IPS-15b (cell line): Measurements from ENCODE around the gene MARCHF3.
"Not testable (repeated sequence)": the region's sequence is repeated elsewhere in the genome, so short reads cannot be mapped to it uniquely, and the experiment has no call there.

Source experiments
- H3K27me3 ChIP-seq: one replicate; pipeline ENCODE4 v1.6.1; 2013; ENCODE audit warnings: low read length; ENCODE audit not compliant: control insufficient read depth, insufficient read depth
- H3K36me3 ChIP-seq: one replicate; pipeline ENCODE4 v1.6.1; 2013; ENCODE audit warnings: low read length; ENCODE audit not compliant: control insufficient read depth, insufficient read depth
- H3K4me1 ChIP-seq: one replicate; pipeline ENCODE4 v1.6.1; 2013; ENCODE audit warnings: mild to moderate bottlenecking, low read length; ENCODE audit not compliant: control insufficient read depth, insufficient read depth
- H3K4me3 ChIP-seq: one replicate; pipeline ENCODE4 v1.5.1; 2013; ENCODE audit warnings: low read depth, low read length
- H3K9ac ChIP-seq: one replicate; pipeline ENCODE4 v1.6.1; 2013; ENCODE audit warnings: low read depth, mild to moderate bottlenecking, low read length
- H3K9me3 ChIP-seq: one replicate; pipeline ENCODE4 v1.6.1; 2013; ENCODE audit warnings: mild to moderate bottlenecking, low read length; ENCODE audit not compliant: control insufficient read depth, insufficient read depth

The MARCHF3 gene

GRCh38 chr5:126920291-126920690, 110.1 kb downstream of the MARCHF3 start:
- H3K36me3 ChIP-seq, result no peaks in the 10 kb centered on the region
- no peak overlapping the region for H3K4me3 ChIP-seq
- peaks cover 13% of the 10 kb centered on the region for H3K4me1 ChIP-seq

GRCh38 chr5:126919566-126919965, 110.8 kb downstream of the MARCHF3 start:
- no peaks in the 10 kb centered on the region for H3K9me3 ChIP-seq
- no peaks in the 10 kb centered on the region for H3K27me3 ChIP-seq
- peaks cover 13% of the 10 kb centered on the region for H3K4me1 ChIP-seq
- no peak overlapping the region for H3K9ac ChIP-seq
- H3K4me3 ChIP-seq, result no peak overlapping the region
- H3K36me3 ChIP-seq, result no peaks in the 10 kb centered on the region

More at GRCh38 chr5:126920291-126920690, 110.1 kb downstream of the MARCHF3 start:
- Histone ChIP-seq H3K9me3 (no peaks in the 10 kb centered on the region), H3K9ac (no peak overlapping the region), H3K27me3 (no peaks in the 10 kb centered on the region)

- peaks cover 13% of the 10 kb centered on the region for H3K4me1 ChIP-seq
- no peak overlapping the region for H3K9ac ChIP-seq
- H3K9me3 ChIP-seq, result no peaks in the 10 kb centered on the region
- no peaks in the 10 kb centered on the region for H3K27me3 ChIP-seq
- H3K4me3 ChIP-seq, result no peak overlapping the region
- H3K36me3 ChIP-seq, result no peaks in the 10 kb centered on the region
Measured at GRCh38 chr5:126918615-126918957, 111.8 kb downstream of the MARCHF3 start.

- H3K27me3 ChIP-seq, result no peaks in the 10 kb centered on the region
- H3K9ac ChIP-seq, result no peak overlapping the region
- no peaks in the 10 kb centered on the region for H3K36me3 ChIP-seq
- H3K9me3 ChIP-seq, result no peaks in the 10 kb centered on the region
- H3K4me1 ChIP-seq, result peaks cover 14% of the 10 kb centered on the region
- no peak overlapping the region for H3K4me3 ChIP-seq
Measured at GRCh38 chr5:126917918-126918614, 112.3 kb downstream of the MARCHF3 start.

GRCh38 chr5:126915496-126915895, 114.9 kb downstream of the MARCHF3 start:
- H3K27me3 ChIP-seq, result no peaks in the 10 kb centered on the region
- no peaks in the 10 kb centered on the region for H3K36me3 ChIP-seq
- H3K4me3 ChIP-seq, result no peak overlapping the region
- no peaks in the 10 kb centered on the region for H3K9me3 ChIP-seq
- H3K4me1 ChIP-seq, result peaks cover 3% of the 10 kb centered on the region
- no peak overlapping the region for H3K9ac ChIP-seq

GRCh38 chr5:126914801-126915436, 115.4 kb downstream of the MARCHF3 start:
- H3K36me3 ChIP-seq, result peaks cover 6% of the 10 kb centered on the region
- peaks cover 3% of the 10 kb centered on the region for H3K9me3 ChIP-seq
- H3K4me3 ChIP-seq, result no peak overlapping the region
- H3K4me1 ChIP-seq, result peaks cover 3% of the 10 kb centered on the region
- no peaks in the 10 kb centered on the region for H3K27me3 ChIP-seq
- H3K9ac ChIP-seq, result no peak overlapping the region

GRCh38 chr5:126912616-126913200, 117.7 kb downstream of the MARCHF3 start:
- Histone ChIP-seq H3K9ac (no peak overlapping the region), H3K27me3 (no peaks in the 10 kb centered on the region), H3K4me3 (no peak overlapping the region), H3K36me3 (peaks cover 6% of the 10 kb centered on the region), H3K9me3 (peaks cover 9% of the 10 kb centered on the region), H3K4me1 (peaks cover 3% of the 10 kb centered on the region)

- peaks cover 9% of the 10 kb centered on the region for H3K9me3 ChIP-seq
- H3K9ac ChIP-seq, result no peak overlapping the region
- peaks cover 6% of the 10 kb centered on the region for H3K36me3 ChIP-seq
- H3K27me3 ChIP-seq, result no peaks in the 10 kb centered on the region
- no peak overlapping the region for H3K4me3 ChIP-seq
- H3K4me1 ChIP-seq, result peaks cover 3% of the 10 kb centered on the region
Measured at GRCh38 chr5:126911986-126912385, 118.4 kb downstream of the MARCHF3 start.

- H3K4me3 ChIP-seq, result no peak overlapping the region
- peaks cover 9% of the 10 kb centered on the region for H3K9me3 ChIP-seq
- peaks cover 3% of the 10 kb centered on the region for H3K4me1 ChIP-seq
- H3K36me3 ChIP-seq, result peaks cover 6% of the 10 kb centered on the region
- H3K9ac ChIP-seq, result no peak overlapping the region
- H3K27me3 ChIP-seq, result no peaks in the 10 kb centered on the region
Measured at GRCh38 chr5:126909856-126910255, 120.5 kb downstream of the MARCHF3 start.

GRCh38 chr5:126904407-126904806, 126.0 kb downstream of the MARCHF3 start:
- H3K36me3 ChIP-seq, H3K27me3 ChIP-seq, H3K4me1 ChIP-seq, H3K9ac ChIP-seq, H3K4me3 ChIP-seq, H3K9me3 ChIP-seq: not testable (repeated sequence)

GRCh38 chr5:126900796-126901195, 129.6 kb downstream of the MARCHF3 start:
- H3K36me3 ChIP-seq, result no peaks in the 10 kb centered on the region

GRCh38 chr5:126899476-126899875, 130.9 kb downstream of the MARCHF3 start:
- Histone ChIP-seq H3K9me3 (no peaks in the 10 kb centered on the region), H3K9ac (no peak overlapping the region), H3K36me3 (no peaks in the 10 kb centered on the region), H3K4me3 (no peak overlapping the region), H3K4me1 (peaks cover 6% of the 10 kb centered on the region), H3K27me3 (no peaks in the 10 kb centered on the region)

More at GRCh38 chr5:126900796-126901195, 129.6 kb downstream of the MARCHF3 start:
- Histone ChIP-seq H3K4me1 (peaks cover 6% of the 10 kb centered on the region), H3K4me3 (no peak overlapping the region), H3K27me3 (no peaks in the 10 kb centered on the region), H3K9me3 (no peaks in the 10 kb centered on the region), H3K9ac (no peak overlapping the region)
